ENCODE measurements around the gene RAB33B. TPM values are rescaled to one million over a fixed set of nuclear protein-coding genes. Genes with fewer than 3 reads are reported as not detected.
"Not testable (repeated sequence)": the region's sequence is repeated elsewhere in the genome, so short reads cannot be mapped to it uniquely, and the experiment has no call there.

Gene RAB33B
- total RNA-seq, 1 donor from 2014 or later: 17.9 TPM

GRCh38 chr4:139461022-139461628 lies 7.2 kb downstream of the RAB33B start:
- DNase-seq (ENCODE audit: low read depth): no peak

- not testable (repeated sequence) for DNase-seq (ENCODE audit: low read depth)
Measured at GRCh38 chr4:139464512-139464911, 10.6 kb downstream of the RAB33B start.

GRCh38 chr4:139465922-139466321 lies 12.0 kb downstream of the RAB33B start:
- DNase-seq (ENCODE audit: low read depth): no peak

GRCh38 chr4:139468756-139469155 lies 14.8 kb downstream of the RAB33B start:
- DNase-seq (ENCODE audit: low read depth): not testable (repeated sequence)

- no peak for DNase-seq (ENCODE audit: low read depth)
Measured at GRCh38 chr4:139469216-139469615, 15.3 kb downstream of the RAB33B start.

- DNase-seq (ENCODE audit: low read depth): no peak
Measured at GRCh38 chr4:139469869-139470268, 15.9 kb downstream of the RAB33B start.

- DNase-seq (ENCODE audit: low read depth): no peak
Measured at GRCh38 chr4:139470295-139470694, 16.4 kb downstream of the RAB33B start.

- DNase-seq (ENCODE audit: low read depth): no peak
Measured at GRCh38 chr4:139470997-139471665, 17.2 kb downstream of the RAB33B start.

GRCh38 chr4:139472852-139473251 lies 18.9 kb downstream of the RAB33B start:
- no peak for DNase-seq (ENCODE audit: low read depth)

GRCh38 chr4:139476363-139476762 lies 22.4 kb downstream of the RAB33B start:
- no peak for DNase-seq (ENCODE audit: low read depth)

- DNase-seq (ENCODE audit: low read depth): no peak
Measured at GRCh38 chr4:139481465-139481864, 27.5 kb downstream of the RAB33B start.

- no peak for DNase-seq (ENCODE audit: low read depth)
Measured at GRCh38 chr4:139483000-139483399, 29.1 kb downstream of the RAB33B start.

GRCh38 chr4:139484783-139485311 lies 30.9 kb downstream of the RAB33B start:
- DNase-seq (ENCODE audit: low read depth): no peak

- DNase-seq (ENCODE audit: low read depth): no peak
Measured at GRCh38 chr4:139488442-139488841, 34.5 kb downstream of the RAB33B start.

- no peak for DNase-seq (ENCODE audit: low read depth)
Measured at GRCh38 chr4:139489638-139490037, 35.7 kb downstream of the RAB33B start.

- DNase-seq (ENCODE audit: low read depth): no peak
Measured at GRCh38 chr4:139492429-139492828, 38.5 kb downstream of the RAB33B start.

- DNase-seq (ENCODE audit: low read depth): no peak
Measured at GRCh38 chr4:139493176-139493575, 39.3 kb downstream of the RAB33B start.

- no peak for DNase-seq (ENCODE audit: low read depth)
Measured at GRCh38 chr4:139499186-139499585, 45.3 kb downstream of the RAB33B start.

GRCh38 chr4:139501117-139501516 lies 47.2 kb downstream of the RAB33B start:
- DNase-seq (ENCODE audit: low read depth): no peak

GRCh38 chr4:139501527-139501926 lies 47.6 kb downstream of the RAB33B start:
- no peak for DNase-seq (ENCODE audit: low read depth)

- no peak for DNase-seq (ENCODE audit: low read depth)
Measured at GRCh38 chr4:139501927-139502899, 48.3 kb downstream of the RAB33B start.

- DNase-seq (ENCODE audit: low read depth): no peak
Measured at GRCh38 chr4:139503622-139504166, 49.8 kb downstream of the RAB33B start.

Measured in renal cortical epithelial cell (primary cell).